Mammary epithelial cell (primary cell): ENCODE measurements around the gene WDR4.

ENCODE experiments used
- CTCF ChIP-seq, 2 donors: IDR thresholded peaks in 1 of 2; conservative IDR thresholded peaks in 1 of 2; 2 replicates each; pipeline ENCODE4 v1.5.1; 2011 to 2012; ENCODE audit warnings: inconsistent platforms in 2 of 2, low read length in 2 of 2, mild to moderate bottlenecking in 2 of 2, control low read depth in 1 of 2, low read depth in 1 of 2; ENCODE audit not compliant: insufficient read depth in 1 of 2; ENCODE audit errors: extremely low read depth in 1 of 2
- EZH2 ChIP-seq: IDR thresholded peaks from 2 replicates; pipeline ENCODE4 v1.6.1; 2012; ENCODE audit warnings: low read length, inconsistent platforms, borderline replicate concordance

- TF ChIP-seq CTCF (conservative IDR thresholded peaks at IDR 0.05 in 1 of 2, IDR thresholded peaks at IDR 0.05 in 1 of 2; ENCODE audit: extremely low read depth in 1 of 2, insufficient read depth in 1 of 2, low read depth in 1 of 2, low read length in 2 of 2) (no peak), EZH2 (no peak)
Observed at GRCh38 chr21:42839271-42840231, 39.8 kb downstream of the WDR4 start.
